ENCODE measurements around the gene ARHGAP33.

GRCh38 chr19:35736913-35737886 lies 38.2 kb upstream of the ARHGAP33 start:
- TF ChIP-seq CTCF (IDR thresholded peaks at IDR 0.05; ENCODE audit: borderline replicate concordance, extremely low read depth, low read length, poor library complexity, severe bottlenecking): peak; percentile 42
- no peak for TF ChIP-seq EZH2 (IDR thresholded peaks at IDR 0.05; ENCODE audit: borderline replicate concordance, low read depth, low read length, severe bottlenecking)

Measured in DND-41 (cell line).